Stimulated activated naive CD8-positive, alpha-beta T cell treated with anti-CD3 and anti-CD28 coated beads, Interleukin-15, Interleukin-2, amounts not matched to agents 100 ng/mL and 50 ng/mL, for 24 hours (primary cell): ENCODE measurements around the gene KAT2A.

ENCODE experiments used
- H3K27ac Mint-ChIP-seq: one replicate; pipeline ENCODE4 v1.8.0; 2021; ENCODE audit warnings: mild to moderate bottlenecking, mixed read lengths
- H3K27me3 Mint-ChIP-seq: one replicate; pipeline ENCODE4 v1.8.0; 2021; ENCODE audit warnings: mixed read lengths
- H3K36me3 Mint-ChIP-seq: one replicate; pipeline ENCODE4 v1.8.0; 2021; ENCODE audit warnings: low read depth, mixed read lengths
- H3K4me1 Mint-ChIP-seq: one replicate; pipeline ENCODE4 v1.8.0; 2021; ENCODE audit warnings: low read depth, mixed read lengths
- H3K4me3 Mint-ChIP-seq: one replicate; pipeline ENCODE4 v1.8.0; 2021; ENCODE audit warnings: mild to moderate bottlenecking, mixed read lengths
- H3K9me3 Mint-ChIP-seq: one replicate; pipeline ENCODE4 v1.8.0; 2021; ENCODE audit warnings: mixed read lengths

Gene KAT2A

DNA sequence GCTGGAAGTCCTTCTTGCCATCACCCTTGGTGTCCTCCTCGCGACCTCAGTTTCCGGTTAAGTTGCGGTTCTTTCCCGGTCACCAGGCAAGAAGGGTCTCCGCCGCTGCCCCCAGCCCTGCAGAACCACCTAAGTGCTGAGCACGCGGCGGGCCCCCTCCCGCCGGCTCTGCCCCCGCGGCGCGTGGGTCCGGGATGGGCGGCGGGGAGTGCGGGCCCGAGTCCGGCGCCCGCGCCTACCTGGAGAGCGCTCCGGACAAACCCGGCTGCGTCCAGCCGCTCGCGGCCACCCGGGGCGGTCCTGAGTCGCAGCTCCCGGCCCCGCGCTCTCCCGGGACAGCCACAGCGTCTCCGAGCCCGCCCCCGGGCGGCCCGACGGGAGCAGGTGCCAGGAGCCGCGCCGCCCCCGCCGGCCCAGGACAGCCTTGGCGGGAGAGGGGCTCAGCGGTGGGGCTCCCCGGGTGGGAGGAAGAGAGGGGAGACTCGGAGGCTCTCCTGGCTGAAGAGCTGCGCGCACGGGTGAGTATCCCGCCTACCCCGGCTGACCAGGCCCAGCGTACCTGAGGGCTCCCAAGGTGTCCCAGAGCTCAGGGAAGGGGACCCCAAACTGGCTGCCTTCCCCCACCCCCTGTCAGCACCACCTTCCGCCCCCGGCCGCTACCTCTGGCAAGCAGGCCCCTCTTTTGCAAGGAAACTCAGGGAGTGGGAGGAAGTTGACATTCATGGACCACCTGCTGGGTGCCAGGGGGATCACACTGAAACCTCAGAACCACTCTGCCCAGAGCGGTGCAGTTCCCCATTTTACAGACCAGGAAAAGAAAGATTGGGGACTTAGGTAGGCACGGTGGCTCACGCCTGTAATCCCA lies 48.6 kb downstream of the KAT2A start:
- Mint-ChIP-seq H3K27ac (no peak overlapping the region), H3K4me1 (peaks cover 12% of the 10 kb centered on the region), H3K36me3 (no peaks in the 10 kb centered on the region), H3K4me3 (peak overlapping the region; percentile 71), H3K27me3 (peaks cover 14% of the 10 kb centered on the region), H3K9me3 (no peaks in the 10 kb centered on the region)

DNA sequence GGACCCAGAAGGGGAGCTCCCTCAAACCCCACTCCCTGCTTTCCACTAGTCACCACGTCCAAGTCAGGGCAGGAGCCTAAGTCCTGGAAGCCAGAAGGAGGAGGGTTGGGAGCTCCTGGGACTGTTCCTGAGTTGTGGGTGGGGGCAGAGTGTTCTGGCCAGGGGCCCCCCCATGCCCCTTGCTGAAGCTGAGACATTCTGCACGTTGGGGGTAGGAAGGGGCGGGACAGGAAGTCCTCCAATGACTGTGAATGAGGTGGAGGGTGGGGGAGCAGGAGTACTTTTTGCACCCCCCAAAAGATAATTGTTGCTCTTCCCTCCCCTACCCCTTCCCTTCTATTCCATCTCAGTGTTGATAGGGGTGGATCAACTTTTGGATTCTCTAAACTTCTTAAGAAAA lies 49.4 kb downstream of the KAT2A start:
- peak overlapping the region; percentile 26 for H3K27ac Mint-ChIP-seq
- no peaks in the 10 kb centered on the region for H3K9me3 Mint-ChIP-seq
- peaks cover 12% of the 10 kb centered on the region for H3K4me1 Mint-ChIP-seq
- H3K4me3 Mint-ChIP-seq: peak overlapping the region; percentile 71
- H3K36me3 Mint-ChIP-seq: no peaks in the 10 kb centered on the region
- H3K27me3 Mint-ChIP-seq: peaks cover 14% of the 10 kb centered on the region

- H3K4me3 Mint-ChIP-seq: no peak overlapping the region
- H3K36me3 Mint-ChIP-seq: no peaks in the 10 kb centered on the region
- H3K9me3 Mint-ChIP-seq: no peaks in the 10 kb centered on the region
- H3K4me1 Mint-ChIP-seq: peaks cover 24% of the 10 kb centered on the region
- peaks cover 12% of the 10 kb centered on the region for H3K27me3 Mint-ChIP-seq
- H3K27ac Mint-ChIP-seq: no peak overlapping the region
Measured at GRCh38 chr17:42068979-42069378, 52.2 kb downstream of the KAT2A start.

DNA sequence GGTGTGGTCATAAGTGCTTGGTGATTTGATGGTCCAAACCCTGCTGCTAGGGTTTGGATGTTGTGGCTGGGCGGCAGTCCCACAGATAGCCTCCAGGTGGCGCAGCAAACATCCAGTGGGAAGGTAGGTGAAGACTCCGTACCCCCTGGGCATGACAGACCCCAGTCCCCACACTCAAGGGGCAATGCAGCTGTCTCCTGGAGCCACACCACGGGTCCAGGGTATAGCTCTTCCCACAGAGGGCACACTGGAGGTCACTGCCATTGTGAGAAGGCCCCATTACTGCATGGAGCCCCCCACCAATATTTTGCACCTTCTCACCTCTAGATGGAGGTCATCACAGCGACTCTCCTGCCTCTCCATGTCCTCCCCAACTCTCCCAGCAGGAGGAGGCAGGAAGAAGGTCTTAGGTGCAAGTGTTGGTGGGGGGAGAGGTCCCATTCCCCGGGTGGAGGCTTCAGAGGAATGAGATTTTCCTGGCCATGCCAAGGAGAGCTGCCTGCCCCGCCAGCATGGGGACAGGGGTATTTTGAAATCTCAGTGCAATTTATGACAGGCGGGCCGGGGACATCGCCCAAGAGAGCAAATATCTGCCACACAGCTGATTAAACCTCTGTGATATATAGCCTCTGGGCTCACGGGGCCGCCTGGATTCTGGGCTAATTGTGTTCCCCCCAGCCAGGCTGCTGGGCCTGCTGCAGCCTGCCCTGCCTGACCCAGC lies 53.6 kb downstream of the KAT2A start:
- Mint-ChIP-seq H3K4me1 (peaks cover 35% of the 10 kb centered on the region), H3K4me3 (no peak overlapping the region), H3K36me3 (no peaks in the 10 kb centered on the region)

DNA sequence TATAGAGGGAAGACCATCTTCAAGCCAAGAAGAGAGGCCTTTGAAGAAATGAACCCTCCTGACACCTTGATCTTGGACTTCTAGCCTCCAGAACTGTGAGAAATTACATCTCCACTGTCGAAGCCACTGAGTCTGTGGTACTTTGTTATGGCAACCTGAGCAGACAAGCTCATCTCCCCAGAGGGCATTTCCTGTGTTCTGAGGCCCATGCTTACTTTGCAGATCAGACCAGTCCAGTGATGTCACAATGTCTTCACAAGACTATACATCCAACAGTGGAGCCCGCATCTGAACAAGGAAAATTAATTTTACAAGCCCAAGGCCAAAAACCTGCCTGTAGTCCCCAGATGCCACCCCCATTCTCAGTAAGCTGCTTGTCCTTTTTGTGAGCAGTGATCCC lies 56.0 kb downstream of the KAT2A start:
- H3K36me3 Mint-ChIP-seq: no peaks in the 10 kb centered on the region
- no peak overlapping the region for H3K27ac Mint-ChIP-seq
- H3K9me3 Mint-ChIP-seq: no peaks in the 10 kb centered on the region
- no peak overlapping the region for H3K4me3 Mint-ChIP-seq
- H3K27me3 Mint-ChIP-seq: no peaks in the 10 kb centered on the region
- peaks cover 26% of the 10 kb centered on the region for H3K4me1 Mint-ChIP-seq

More for the DNA sequence above, 53.6 kb downstream of the KAT2A start:
- no peak overlapping the region for H3K27ac Mint-ChIP-seq
- no peaks in the 10 kb centered on the region for H3K9me3 Mint-ChIP-seq
- peaks cover 5% of the 10 kb centered on the region for H3K27me3 Mint-ChIP-seq
